Fibroblast of pulmonary artery (primary cell): ENCODE data around the gene JAKMIP1.

Experiments used
- DNase-seq: peaks from one replicate; pipeline ENCODE4 v3.0.0-alpha.2; 2010; ENCODE audit warnings: low read depth
- H3K4me3 ChIP-seq: replicated peaks from 2 replicates; pipeline ENCODE4 v1.5.1; 2011; ENCODE audit warnings: low read depth, mild to moderate bottlenecking, control low read depth, low read length, moderate library complexity
- CTCF ChIP-seq: IDR thresholded peaks from 2 replicates; pipeline ENCODE4 v1.5.1; 2011; ENCODE audit warnings: mild to moderate bottlenecking, control low read depth, low read length, inconsistent platforms; ENCODE audit errors: missing control alignments

The JAKMIP1 gene

GRCh38 chr4:6059375-6059805, 141.0 kb downstream of the JAKMIP1 start:
- no peak for DNase-seq
- no peak for TF ChIP-seq CTCF
- H3K4me3 ChIP-seq, result no peak overlapping the region

GRCh38 chr4:6058531-6059374, 141.6 kb downstream of the JAKMIP1 start:
- TF ChIP-seq CTCF, result no peak
- no peak for DNase-seq
- H3K4me3 ChIP-seq, result no peak overlapping the region

- H3K4me3 ChIP-seq, result no peak overlapping the region
- no peak for DNase-seq
- no peak for TF ChIP-seq CTCF
Measured at GRCh38 chr4:6056976-6057766, 143.2 kb downstream of the JAKMIP1 start.

GRCh38 chr4:6055436-6055835, 144.9 kb downstream of the JAKMIP1 start:
- DNase-seq, result no peak
- H3K4me3 ChIP-seq, result no peak overlapping the region
- no peak for TF ChIP-seq CTCF

GRCh38 chr4:6055030-6055429, 145.3 kb downstream of the JAKMIP1 start:
- H3K4me3 ChIP-seq, result no peak overlapping the region
- TF ChIP-seq CTCF, result no peak
- DNase-seq, result no peak

GRCh38 chr4:6054162-6054922, 146.0 kb downstream of the JAKMIP1 start:
- no peak overlapping the region for H3K4me3 ChIP-seq
- no peak for TF ChIP-seq CTCF
- DNase-seq, result no peak
